NCI-H146 treated with DMSO at 0.1 percent for 48 hours (cell line): ENCODE measurements around the gene FLNA.
A peak's percentile ranks its signal among the peaks of the same experiment; 100 is the strongest.
"Not testable (repeated sequence)": the region's sequence is repeated elsewhere in the genome, so short reads cannot be mapped to it uniquely, and the experiment has no call there.

Experiments
- DNase-seq: peaks from one replicate; lab custom pipeline; 2025; ENCODE audit not compliant: unreplicated experiment; lab: John Stamatoyannopoulos, UW

Gene FLNA, protein sequence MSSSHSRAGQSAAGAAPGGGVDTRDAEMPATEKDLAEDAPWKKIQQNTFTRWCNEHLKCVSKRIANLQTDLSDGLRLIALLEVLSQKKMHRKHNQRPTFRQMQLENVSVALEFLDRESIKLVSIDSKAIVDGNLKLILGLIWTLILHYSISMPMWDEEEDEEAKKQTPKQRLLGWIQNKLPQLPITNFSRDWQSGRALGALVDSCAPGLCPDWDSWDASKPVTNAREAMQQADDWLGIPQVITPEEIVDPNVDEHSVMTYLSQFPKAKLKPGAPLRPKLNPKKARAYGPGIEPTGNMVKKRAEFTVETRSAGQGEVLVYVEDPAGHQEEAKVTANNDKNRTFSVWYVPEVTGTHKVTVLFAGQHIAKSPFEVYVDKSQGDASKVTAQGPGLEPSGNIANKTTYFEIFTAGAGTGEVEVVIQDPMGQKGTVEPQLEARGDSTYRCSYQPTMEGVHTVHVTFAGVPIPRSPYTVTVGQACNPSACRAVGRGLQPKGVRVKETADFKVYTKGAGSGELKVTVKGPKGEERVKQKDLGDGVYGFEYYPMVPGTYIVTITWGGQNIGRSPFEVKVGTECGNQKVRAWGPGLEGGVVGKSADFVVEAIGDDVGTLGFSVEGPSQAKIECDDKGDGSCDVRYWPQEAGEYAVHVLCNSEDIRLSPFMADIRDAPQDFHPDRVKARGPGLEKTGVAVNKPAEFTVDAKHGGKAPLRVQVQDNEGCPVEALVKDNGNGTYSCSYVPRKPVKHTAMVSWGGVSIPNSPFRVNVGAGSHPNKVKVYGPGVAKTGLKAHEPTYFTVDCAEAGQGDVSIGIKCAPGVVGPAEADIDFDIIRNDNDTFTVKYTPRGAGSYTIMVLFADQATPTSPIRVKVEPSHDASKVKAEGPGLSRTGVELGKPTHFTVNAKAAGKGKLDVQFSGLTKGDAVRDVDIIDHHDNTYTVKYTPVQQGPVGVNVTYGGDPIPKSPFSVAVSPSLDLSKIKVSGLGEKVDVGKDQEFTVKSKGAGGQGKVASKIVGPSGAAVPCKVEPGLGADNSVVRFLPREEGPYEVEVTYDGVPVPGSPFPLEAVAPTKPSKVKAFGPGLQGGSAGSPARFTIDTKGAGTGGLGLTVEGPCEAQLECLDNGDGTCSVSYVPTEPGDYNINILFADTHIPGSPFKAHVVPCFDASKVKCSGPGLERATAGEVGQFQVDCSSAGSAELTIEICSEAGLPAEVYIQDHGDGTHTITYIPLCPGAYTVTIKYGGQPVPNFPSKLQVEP (N-terminal part only)

DNA sequence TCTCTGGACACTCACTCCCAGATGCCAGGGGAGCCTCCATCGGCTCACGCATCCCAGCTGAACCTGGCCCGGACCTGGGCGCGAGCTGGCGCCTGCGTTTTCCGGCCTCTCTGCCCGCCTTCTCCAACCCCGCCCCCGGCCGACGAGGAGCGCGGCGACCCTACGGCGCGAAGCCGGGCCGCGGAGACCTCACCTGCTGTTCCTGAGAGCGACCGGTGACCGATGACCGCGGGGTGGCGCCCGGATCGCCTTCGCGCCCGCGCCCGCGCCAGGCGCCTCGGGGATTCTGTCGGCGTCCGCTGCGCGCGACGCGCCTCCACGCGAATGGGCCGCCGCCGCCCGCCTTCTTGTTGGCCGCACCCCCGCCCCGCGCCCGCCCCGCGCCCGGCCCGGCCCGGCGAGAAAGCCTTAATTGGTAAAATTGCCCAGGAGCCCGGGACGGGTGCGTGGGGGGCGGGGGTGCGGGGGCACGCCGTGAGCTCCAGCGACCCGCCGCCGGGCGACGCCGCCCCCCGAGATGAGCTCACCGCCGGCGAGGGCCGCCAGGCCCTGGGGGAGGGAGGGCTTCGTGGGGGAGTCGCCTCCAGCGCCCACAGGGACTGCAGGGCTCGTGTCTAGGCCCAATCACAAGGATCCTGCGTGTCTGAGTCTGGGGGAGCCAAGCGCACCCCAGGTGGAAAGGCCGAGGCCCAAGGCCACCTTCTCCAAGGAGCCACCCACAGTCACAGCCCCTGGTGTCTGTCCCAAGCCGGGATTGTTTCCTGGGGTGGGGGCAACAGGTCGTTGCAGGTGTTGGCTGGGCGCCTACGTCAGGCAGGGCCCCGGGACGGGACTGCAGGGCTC lies at the start of gene FLNA:
FLNA (minus strand) TSS at position 322 of the 843 bp plus-strand sequence. CDS start 3,389 bp downstream, outside the sequence.
- DNase-seq, result no peak

DNA sequence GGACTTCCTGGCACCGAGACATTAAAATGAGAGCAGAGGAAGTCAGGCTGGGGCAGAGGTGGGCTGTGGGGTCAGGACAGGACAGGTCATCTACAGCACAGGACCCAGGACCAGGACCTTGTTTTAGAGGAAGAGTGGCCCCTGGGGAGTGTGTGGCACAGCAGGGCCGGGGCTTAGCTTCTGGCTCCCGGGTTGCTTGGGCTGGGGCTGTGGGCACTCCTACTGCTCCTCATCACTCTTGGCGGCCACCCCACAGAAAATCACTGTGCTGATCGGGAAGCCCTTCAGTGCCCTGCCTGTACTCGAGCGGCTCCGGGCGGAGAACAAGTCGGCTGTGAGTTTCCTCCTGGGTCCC lies 45.9 kb upstream of the FLNA start:
- no peak for DNase-seq

DNA sequence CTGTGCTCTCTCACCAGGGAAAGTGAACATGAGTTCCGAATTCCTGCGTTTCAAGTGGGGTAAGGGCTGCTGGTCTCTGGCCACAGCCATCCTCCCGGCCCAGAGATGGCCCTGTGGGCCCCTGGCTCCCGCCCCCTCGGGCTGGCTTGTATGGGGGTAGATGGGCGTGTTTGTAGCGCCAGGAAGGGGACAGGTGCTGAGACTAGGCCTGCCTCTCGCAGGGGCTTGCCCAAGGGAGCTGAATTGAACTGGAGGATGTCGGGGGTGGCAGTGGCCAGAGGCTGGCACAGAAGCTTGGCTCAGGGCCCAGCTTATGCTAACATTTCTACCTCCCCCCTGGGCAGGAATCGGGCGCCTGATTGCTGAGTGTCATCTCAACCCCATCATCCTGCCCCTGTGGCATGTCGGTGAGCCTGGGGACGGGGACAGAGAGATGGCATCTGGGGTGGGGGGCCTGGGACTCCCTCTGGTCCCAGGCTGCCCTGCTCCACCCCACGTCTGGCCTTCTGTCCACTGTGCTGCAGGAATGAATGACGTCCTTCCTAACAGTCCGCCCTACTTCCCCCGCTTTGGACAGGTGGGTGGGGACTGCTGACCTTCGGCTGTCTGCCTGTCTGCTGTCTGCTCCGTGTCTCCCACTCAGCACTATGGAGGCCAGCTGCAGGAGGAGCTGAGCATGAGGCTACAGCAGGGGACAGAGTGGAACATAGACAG lies 45.4 kb upstream of the FLNA start:
- DNase-seq, result no peak

DNA sequence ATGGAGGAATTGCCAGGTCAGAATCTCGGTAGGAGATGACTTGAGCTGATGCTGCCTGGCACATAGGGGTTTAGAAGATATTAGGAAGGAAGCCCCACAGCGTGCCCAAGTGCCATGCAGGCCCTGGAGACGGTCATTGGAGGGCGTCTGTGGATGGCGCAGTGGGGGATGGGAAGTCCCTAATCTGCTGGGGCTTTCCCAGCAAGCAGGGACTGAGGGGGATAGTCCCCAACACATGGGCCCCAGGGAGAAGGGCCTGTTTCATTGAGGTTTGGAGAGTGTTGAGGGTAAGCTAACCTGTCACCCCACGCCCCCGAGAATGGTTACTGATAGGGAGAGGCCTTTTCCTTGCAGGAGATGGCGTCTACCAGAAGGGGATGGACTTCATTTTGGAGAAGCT lies 44.8 kb upstream of the FLNA start:
- DNase-seq, result no peak

DNA sequence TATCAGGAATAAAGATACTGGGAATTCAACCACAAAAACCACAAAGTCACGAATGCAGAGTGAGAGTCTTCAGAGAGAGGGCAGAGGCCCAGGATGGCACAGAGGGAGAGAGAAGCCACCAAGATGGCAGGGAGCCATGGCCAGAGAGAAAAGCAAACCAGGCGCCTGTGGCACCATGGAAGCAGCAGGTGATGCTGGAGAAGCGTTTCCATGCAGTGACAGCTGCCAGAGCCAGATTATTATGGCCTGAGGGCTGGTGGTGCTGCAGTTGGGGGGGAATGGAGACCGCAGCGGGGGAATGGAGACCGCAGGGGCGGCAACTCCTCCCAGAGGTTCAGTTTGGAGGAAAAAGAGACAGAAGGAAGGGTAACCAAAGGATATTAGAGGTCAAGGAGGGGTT lies 42.7 kb upstream of the FLNA start:
- DNase-seq, result peak; percentile 12

DNA sequence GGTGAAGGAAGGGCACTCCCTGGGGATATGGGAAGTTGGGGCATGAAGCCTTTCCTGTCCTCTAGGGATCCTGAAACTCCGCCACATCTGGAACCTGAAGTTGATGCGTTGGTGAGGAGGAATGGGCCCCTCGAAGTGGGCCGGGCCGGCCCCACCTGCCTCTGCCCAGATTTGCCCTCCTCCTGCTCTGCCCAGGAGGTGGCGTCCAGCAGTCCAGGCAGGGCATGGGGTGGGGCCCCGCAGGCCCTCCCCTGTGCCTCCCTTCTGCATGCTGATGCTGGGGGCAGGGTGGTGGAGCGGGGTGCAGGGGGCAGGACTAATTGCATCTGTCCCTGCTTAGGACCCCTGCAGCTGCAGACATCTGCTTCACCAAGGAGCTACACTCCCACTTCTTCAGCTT lies 38.7 kb upstream of the FLNA start:
- DNase-seq, result no peak

DNA sequence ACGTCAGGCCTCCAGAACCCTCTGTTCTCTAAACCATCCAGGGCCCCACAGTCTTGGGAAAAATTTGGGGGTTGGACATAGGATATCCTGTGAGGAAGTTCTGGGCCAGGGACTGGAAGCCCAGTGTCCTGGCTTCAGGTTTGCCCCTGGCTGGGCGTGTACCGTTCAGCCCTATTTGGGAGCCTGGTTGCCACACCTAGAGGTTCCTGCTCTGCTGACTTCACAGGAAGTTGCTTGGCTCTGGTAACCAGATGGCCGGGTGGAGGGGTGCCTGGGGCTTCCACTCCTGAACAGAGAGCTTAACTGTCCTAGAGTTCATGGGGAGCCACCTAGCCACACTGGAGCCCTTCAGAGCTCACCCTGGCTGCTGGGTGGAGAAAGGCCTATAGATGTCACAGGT lies 38.0 kb upstream of the FLNA start:
- DNase-seq, result no peak

DNA sequence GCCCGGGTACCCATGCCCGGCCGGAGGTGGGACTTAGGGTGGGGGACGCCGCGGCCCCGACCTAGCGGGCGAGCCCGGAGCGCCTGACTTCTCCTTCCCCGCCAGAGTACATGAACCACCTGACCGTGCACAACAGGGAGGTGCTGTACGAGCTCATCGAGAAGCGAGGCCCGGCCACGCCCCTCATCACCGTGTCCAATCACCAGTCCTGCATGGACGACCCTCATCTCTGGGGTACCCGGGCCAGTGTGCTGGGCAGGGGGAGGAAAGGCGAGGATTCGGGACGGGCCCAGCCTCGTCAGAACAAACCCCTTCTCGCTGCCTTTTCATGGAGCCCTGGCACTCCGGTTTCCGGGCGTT lies 37.5 kb upstream of the FLNA start:
- peak; percentile 20 for DNase-seq

DNA sequence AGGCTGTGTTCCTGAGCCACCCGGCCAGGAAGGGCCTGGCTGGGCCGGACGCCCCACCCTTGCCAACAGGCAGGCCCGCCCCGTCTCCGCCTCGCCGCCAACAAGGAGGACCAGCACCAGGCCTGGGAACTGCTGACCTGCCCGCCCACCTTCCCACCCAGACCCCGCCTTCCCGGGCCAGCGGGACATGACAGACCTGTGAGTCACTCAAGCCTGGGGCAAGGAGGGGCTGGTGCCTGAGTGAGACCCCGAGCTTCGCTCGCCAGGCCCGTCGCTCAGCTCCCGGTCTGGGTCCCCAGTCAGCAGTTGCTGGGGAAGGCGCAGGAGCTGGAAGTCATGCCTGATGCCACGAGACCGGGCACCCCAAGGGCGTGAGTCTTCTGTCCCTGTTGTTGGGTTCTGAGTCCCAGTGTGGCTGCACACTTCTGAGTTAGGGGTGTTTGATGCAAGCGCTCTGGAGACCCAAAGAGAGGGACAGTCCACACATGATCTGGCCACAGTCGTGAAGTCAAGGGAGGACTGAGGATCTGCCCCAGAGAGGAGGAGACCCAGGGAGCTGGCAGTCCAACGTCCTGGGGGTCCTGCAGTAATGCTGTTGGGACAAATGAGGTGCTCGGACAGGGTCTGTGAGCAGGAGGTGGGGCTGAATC lies 34.9 kb upstream of the FLNA start, which contains the start of gene DNASE1L1:
DNASE1L1 (minus strand) TSS at position 33 of the 650 bp plus-strand sequence. CDS start 3,686 bp downstream, outside the sequence.
- DNase-seq, result no peak

DNA sequence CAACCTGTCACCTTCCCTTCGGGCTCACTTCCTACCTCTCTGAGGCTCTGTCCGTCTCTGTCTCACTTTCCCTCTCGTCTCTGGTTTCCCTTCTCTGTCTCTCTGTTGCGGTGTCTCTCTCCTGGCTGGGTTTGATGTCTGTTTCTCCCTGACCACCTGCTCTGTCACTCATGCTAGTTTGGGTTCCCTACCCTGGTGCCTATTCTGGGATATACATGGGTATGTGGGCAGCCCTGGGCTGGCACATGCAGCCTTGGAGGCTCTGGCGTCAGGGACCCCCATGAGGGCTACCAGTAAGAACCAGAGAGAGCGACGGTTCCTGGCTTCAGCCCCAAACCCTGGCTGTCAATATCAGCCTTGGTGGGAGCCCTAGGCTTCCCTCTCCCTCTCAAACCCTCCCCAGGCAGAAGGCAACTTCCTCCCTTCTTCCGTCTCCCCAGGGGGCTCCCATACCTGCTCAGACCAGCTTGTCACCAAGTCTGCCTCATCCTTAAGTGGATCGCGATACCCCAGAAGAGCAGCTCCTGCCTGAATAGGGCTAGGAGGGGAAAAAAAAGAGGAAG lies 34.3 kb upstream of the FLNA start:
- no peak for DNase-seq

DNA sequence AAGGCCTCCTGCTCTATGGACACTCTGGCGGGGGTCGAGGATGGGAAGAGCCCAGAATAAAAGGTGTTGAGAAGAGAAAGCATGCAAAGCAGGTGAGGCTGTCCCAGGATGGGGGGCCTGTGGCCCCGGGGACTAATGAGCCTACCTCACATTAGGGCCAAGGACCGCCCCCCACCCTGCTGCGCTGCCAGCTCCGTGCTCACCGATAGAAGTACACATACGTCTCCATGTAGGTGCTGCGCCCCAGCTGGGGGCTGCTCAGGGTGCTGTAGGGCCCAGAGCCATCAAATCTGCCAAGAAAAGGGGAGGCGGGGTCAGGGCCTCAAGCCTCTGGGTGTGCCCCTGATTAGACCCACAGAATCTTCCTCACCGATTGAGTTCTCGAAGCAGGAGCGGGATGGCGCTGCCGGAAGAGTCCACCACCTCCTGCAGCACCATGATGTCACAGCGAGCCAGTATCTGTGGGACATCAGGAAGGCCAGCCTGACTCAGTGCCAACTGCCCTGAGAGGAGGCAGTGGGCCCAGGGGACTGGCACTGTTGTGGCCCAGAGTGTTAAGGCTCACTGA lies 30.3 kb upstream of the FLNA start:
- no peak for DNase-seq

DNA sequence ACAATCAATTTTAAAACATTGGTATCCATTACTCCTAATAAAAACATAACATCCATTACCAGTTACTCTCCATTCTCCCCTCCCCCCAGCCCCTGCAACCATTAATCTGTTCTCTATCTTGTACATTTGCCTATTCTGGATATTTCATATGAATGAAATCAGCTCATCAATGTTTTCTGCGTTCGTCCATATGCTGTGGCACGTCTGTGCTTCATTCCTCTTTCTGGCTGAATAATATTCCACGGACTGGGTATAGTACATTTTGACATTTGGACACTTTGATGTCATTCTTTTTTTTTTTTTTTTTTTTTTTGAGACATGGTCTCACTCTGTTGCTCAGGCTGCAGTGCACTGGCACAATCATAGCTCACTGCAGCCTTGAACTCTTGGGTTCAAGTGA lies 29.4 kb upstream of the FLNA start:
- no peak for DNase-seq

DNA sequence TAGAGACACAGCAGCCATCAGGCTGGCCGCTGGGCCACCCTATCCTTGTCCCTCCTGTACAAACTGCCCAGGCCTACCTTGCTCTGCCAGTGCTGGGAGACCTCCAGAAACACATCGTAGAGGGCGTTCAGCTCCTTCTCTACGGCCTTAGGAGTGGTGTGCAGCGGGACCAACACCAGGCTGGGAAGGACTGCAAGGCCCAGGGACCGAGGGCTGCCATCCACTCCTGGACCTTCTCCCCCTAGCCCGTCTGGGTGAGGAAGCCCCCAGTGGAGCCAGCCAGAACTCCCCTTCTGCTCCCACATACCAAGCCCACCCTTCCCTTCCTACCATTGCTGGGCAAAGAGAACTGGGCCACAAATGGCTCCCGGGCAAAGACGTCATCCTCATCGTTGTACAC lies 28.8 kb upstream of the FLNA start:
- DNase-seq, result no peak

DNA sequence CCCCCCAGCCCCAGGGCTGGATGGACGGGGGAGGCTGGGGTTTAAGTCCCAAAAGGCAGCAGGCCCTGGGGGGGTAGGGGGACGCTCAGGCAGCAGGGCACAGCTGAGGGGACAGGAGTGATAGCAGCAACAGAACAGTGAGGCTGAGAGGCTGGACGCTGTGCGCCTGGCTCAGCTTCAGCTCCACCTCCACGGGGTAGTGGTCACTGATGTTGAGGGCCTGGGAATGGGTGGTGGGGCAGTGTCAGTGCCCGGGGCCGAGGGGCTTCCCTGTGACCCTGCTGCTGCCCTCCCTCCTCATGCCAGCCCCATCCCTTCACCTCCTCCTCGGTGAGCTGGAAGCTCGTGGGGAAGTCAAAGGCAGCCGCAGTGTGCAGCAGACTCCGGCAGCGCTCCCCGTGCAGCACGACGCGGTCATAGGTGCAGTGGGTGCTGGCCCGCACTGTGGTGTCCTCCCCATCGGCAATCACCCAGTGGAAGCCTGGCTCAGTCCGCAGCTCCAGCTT lies 28.2 kb upstream of the FLNA start:
- DNase-seq, result no peak

DNA sequence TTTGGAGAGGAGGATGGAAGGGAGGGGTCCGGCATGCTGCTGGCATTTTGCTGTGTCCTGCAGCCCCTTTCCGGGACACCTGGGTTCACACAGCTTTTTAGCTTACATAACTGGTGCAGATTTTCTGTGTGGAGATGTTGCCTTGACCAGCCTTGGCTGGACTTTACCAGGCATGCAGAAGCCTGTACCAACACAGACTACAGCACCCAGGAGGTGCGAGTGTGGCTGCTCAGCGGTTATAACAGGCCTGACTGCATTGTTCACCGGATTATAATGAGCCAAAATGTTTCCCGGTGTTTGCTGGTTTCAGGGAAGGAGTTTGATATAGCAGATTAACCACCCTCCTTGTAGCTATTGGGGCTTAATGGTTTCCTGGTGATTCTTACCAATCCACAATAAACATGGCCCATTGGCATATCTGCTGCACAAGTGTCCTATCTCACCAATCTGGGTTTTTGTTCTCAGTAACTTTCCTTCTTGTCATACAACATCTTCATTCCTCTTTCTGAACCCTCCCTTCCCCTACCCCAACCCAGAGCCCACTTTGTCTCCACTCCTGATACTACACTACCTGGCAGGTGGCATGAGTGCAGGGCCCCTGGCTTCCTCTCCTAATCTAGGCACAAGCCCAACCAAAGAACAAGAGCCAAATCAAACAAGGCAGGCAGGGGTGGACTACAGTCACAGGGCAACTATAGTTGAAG lies 27.6 kb upstream of the FLNA start:
- DNase-seq, result no peak

DNA sequence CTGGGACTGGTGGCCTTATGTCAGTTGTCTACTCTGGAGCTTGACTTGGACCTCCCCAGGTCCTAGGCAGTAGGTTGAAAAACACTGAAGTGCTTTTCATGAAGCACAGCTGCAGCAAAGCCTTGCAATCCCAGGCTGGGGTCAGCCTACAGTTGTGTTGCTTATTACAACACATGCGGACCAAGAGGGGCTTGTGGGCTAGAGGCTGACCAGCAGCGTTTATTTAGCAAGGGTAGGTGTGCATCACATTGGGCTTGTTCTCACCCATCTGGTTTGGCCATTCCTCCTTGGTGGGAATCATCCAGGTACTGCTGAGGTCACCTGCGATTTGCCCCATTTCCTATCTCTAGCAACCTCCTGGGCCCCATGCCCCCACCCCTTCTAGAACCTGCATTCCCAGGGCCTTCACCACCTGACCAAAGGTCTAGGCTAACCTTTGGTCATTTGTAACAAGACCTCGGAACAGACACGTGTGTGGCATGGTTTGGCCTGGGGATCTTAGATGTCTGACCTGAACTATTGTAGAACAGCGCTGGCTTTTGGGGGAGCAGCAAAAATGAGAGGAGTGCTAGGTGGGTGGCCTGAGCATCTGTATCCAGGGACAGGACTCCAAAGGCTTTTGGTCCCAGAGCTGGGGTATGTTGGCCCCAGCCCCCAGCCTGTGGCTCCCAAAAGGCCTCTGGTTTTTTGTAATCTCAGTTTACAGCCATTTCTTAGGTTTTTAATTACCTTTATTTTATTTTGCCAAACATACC lies 26.8 kb upstream of the FLNA start:
- no peak for DNase-seq

DNA sequence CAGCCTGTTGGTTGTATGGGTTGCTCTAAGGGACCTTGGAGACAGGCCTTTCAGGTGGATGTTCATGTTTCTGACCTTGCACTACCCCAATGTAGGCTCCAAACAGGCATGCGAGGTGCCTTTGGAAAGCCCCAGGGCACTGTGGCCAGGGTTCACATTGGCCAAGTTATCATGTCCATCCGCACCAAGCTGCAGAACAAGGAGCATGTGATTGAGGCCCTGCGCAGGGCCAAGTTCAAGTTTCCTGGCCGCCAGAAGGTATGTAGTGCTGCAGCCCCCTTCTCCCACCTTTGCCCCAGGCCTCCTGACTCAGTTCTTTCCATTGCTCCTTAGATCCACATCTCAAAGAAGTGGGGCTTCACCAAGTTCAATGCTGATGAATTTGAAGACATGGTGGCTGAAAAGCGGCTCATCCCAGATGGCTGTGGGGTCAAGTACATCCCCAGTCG lies 26.0 kb upstream of the FLNA start:
- not testable (repeated sequence) for DNase-seq
